Uterus (tissue), 2 donors: ENCODE measurements around the gene NBAS.

Source experiments
- POLR2A ChIP-seq, 2 donors: fragments of 450-650 bp; IDR thresholded peaks; one replicate each; pipeline ENCODE4 v1.6.1; 2016; ENCODE audit warnings: antibody characterized with exemption in 2 of 2, mild to moderate bottlenecking in 1 of 2, moderate library complexity in 1 of 2
- TF ChIP-seq, protein P1 (sequence below), 4 experiments: fragments of 200-600 bp in 2 of 4; fragments of 450-650 bp in 2 of 4; sonication (generic) in 2 of 4; IDR thresholded peaks; one replicate each; pipeline ENCODE4 v1.5.1; 2016 to 2019; ENCODE audit warnings: antibody characterized with exemption in 4 of 4, mild to moderate bottlenecking in 2 of 4, moderate library complexity in 1 of 4

DNA sequence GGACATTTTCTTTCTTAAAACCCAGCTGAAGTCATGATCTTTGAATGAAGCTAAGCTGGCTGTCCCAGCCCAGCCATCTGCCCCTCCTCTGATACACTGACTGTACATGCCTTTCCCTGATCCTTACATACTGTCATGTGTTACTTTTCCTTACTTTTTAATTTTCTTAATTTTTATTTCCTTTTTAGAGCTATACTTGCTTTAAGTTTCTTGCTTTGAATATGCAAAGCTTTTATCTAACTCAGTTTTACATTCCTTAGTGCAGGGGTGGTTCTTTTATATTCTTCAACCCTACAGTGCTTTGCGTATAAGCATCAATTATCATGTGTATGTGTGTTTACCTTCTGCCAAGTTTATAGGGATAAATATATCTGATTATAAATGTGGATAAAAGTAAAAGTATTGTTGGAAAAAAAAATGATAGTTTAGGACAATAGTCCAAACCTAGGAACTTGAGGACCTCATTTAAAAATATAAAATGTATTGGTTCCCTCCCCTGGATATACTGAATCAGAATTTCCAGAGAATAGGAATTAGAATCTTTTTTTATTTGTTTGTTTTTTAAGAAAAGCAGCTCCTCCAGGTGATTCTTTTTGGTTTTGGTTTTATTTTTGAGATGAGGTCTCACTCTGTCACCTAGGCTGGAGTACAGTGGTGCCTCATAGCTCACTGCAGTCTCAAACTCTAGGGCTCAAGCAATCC lies 48.4 kb upstream of the NBAS start:
- no peak for TF ChIP-seq POLR2A (IDR thresholded peaks at IDR 0.05)
- TF ChIP-seq, protein P1, sequence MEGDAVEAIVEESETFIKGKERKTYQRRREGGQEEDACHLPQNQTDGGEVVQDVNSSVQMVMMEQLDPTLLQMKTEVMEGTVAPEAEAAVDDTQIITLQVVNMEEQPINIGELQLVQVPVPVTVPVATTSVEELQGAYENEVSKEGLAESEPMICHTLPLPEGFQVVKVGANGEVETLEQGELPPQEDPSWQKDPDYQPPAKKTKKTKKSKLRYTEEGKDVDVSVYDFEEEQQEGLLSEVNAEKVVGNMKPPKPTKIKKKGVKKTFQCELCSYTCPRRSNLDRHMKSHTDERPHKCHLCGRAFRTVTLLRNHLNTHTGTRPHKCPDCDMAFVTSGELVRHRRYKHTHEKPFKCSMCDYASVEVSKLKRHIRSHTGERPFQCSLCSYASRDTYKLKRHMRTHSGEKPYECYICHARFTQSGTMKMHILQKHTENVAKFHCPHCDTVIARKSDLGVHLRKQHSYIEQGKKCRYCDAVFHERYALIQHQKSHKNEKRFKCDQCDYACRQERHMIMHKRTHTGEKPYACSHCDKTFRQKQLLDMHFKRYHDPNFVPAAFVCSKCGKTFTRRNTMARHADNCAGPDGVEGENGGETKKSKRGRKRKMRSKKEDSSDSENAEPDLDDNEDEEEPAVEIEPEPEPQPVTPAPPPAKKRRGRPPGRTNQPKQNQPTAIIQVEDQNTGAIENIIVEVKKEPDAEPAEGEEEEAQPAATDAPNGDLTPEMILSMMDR (IDR thresholded peaks at IDR 0.05) = no peak
